B cell (primary cell): ENCODE measurements around the gene SLPI. TPM values are rescaled to one million over a fixed set of nuclear protein-coding genes. Genes with fewer than 3 reads are reported as not detected.

ENCODE experiments used
- ATAC-seq: fragments of 200-7000 bp; cut with Tn5 transposase; one replicate; pipeline ENCODE4 v1.10.0; 2021; ENCODE audit warnings: low read depth, mild to moderate bottlenecking, moderate number of reproducible peaks, moderate library complexity
- CTCF ChIA-PET: fragments of 350-600 bp; sonication (Branson Sonifier 250); formaldehyde crosslinking; loops from one replicate; lab custom pipeline; 2021; ENCODE audit warnings: antibody characterized with exemption, inconsistent platforms; lab: Charles Lee
- POLR2A ChIA-PET: fragments of 350-600 bp; sonication (Branson Sonifier 250); formaldehyde crosslinking; loops from one replicate; lab custom pipeline; 2021; ENCODE audit warnings: antibody characterized with exemption; lab: Charles Lee
- DNase-seq: peaks from one replicate; pipeline ENCODE4 v3.0.0; 2013
- H2AFZ ChIP-seq: 2 replicates; pipeline ENCODE4 v1.6.1; 2012; ENCODE audit warnings: mild to moderate bottlenecking, low read depth, low read length; ENCODE audit not compliant: insufficient read depth, poor library complexity, severe bottlenecking
- H3K27ac ChIP-seq, 2 donors: 1 replicate in 1 of 2; 2 replicates in 1 of 2; pipeline ENCODE4 v1.5.1; 2012 to 2013; ENCODE audit warnings: low read length in 2 of 2, mild to moderate bottlenecking in 2 of 2, moderate library complexity in 1 of 2
- H3K27me3 ChIP-seq, 4 experiments: fragments of 200-600 bp in 1 of 4; sonication (generic) in 1 of 4; replicated peaks in 1 of 4; 1 replicate in 2 of 4; 2 replicates in 2 of 4; pipeline versions ENCODE4 v1.6.1 to v1.7.0; 2013 to 2016; ENCODE audit warnings: low read length in 3 of 4, mild to moderate bottlenecking in 2 of 4, mixed read lengths in 1 of 4, moderate library complexity in 1 of 4; ENCODE audit not compliant: insufficient read depth in 4 of 4, control insufficient read depth in 3 of 4; ENCODE audit errors: control extremely low read depth in 1 of 4
- H3K36me3 ChIP-seq, 2 experiments: replicated peaks in 1 of 2; 1 replicate in 1 of 2; 2 replicates in 1 of 2; pipeline versions ENCODE4 v1.6.1 to v1.7.1; 2013; ENCODE audit warnings: low read length in 1 of 2; ENCODE audit not compliant: insufficient read depth in 2 of 2, control insufficient read depth in 1 of 2; ENCODE audit errors: control extremely low read depth in 1 of 2, extremely low read depth in 1 of 2
- H3K4me1 ChIP-seq, 2 donors: fragments of 200-600 bp in 1 of 2; sonication (generic) in 1 of 2; 1 replicate in 1 of 2; 2 replicates in 1 of 2; pipeline versions ENCODE4 v1.5.1 to v1.6.1; 2013 to 2017; ENCODE audit warnings: low read length in 2 of 2; ENCODE audit not compliant: control insufficient read depth in 2 of 2, insufficient read depth in 2 of 2
- H3K4me2 ChIP-seq: replicated peaks from 2 replicates; pipeline ENCODE3; 2012; ENCODE audit warnings: mild to moderate bottlenecking, low read depth, low read length; ENCODE audit not compliant: poor library complexity, severe bottlenecking
- H3K4me3 ChIP-seq, 5 experiments: fragments of 200-600 bp in 1 of 5; sonication (generic) in 1 of 5; 1 replicate in 3 of 5; 2 replicates in 2 of 5; pipeline versions ENCODE4 v1.5.1 to v1.7.0; 2011 to 2016; ENCODE audit warnings: low read length in 4 of 5, mild to moderate bottlenecking in 4 of 5, low read depth in 2 of 5, control low read depth in 1 of 5, moderate library complexity in 1 of 5; ENCODE audit not compliant: insufficient read depth in 1 of 5; ENCODE audit errors: control extremely low read depth in 1 of 5, extremely low read depth in 1 of 5
- H3K79me2 ChIP-seq: fragments of 200-600 bp; sonication (generic); one replicate; pipeline ENCODE4 v1.6.0; 2016; ENCODE audit warnings: low read length; ENCODE audit not compliant: control insufficient read depth, insufficient read depth
- H3K9ac ChIP-seq: fragments of 200-600 bp; sonication (generic); 2 replicates; pipeline ENCODE4 v1.6.1; 2017; ENCODE audit warnings: mild to moderate bottlenecking, low read length, moderate library complexity
- H3K9me3 ChIP-seq, 3 donors: one replicate each; pipeline versions ENCODE4 v1.6.1 to v1.7.1; 2013; ENCODE audit warnings: low read length in 2 of 3; ENCODE audit not compliant: control insufficient read depth in 2 of 3, insufficient read depth in 1 of 3; ENCODE audit errors: control extremely low read depth in 1 of 3
- H4K20me1 ChIP-seq: 2 replicates; pipeline ENCODE4 v1.6.0; 2012; ENCODE audit warnings: mild to moderate bottlenecking, low read length; ENCODE audit not compliant: insufficient read depth, control insufficient read depth, poor library complexity, severe bottlenecking
- H3K27ac Mint-ChIP-seq: one replicate; pipeline ENCODE4 v1.8.0; 2021; ENCODE audit warnings: mixed read lengths
- H3K27me3 Mint-ChIP-seq: one replicate; pipeline ENCODE4 v1.8.0; 2021; ENCODE audit warnings: mixed read lengths
- H3K4me1 Mint-ChIP-seq: one replicate; pipeline ENCODE4 v1.8.0; 2021; ENCODE audit warnings: mixed read lengths
- H3K4me3 Mint-ChIP-seq: one replicate; pipeline ENCODE4 v1.8.0; 2021; ENCODE audit warnings: mixed read lengths
- H3K9me3 Mint-ChIP-seq: one replicate; pipeline ENCODE4 v1.8.0; 2022; ENCODE audit warnings: mixed read lengths; ENCODE audit not compliant: insufficient read depth
- EZH2 ChIP-seq: IDR thresholded peaks from 2 replicates; pipeline ENCODE4 v1.6.1; 2012; ENCODE audit warnings: borderline replicate concordance, low read depth, mild to moderate bottlenecking, moderate library complexity, low read length; ENCODE audit not compliant: insufficient read depth, poor library complexity, severe bottlenecking
- WGBS: methylation state at CpG from one replicate; pipeline ENCODE4 v1.1.5; 2013; ENCODE audit warnings: missing lambda C conversion rate; ENCODE audit not compliant: insufficient coverage; 5-methylcytosine and 5-hydroxymethylcytosine counted together
- intact Hi-C: fragments of 100-400 bp; cut with micrococcal nuclease; formaldehyde crosslinking; loops from one replicate; pipeline ENCODE4 v1.10.0; 2022
- polyA plus RNA-seq: library from polyadenylated mRNA; depleted of rRNA; stranded (reverse); fragments of >200 nt; gene quantifications from 2 replicates; pipeline ENCODE4 v1.2.3, GENCODE V29; 2012
- total RNA-seq, 2 donors: library from RNA; stranded (reverse); fragments of 120-200 nt in 1 of 2; gene quantifications; 1 replicate in 1 of 2; 2 replicates in 1 of 2; pipeline versions ENCODE4 v1.2.3 to v1.2.4, GENCODE V29; 2013 to 2022
- TF ChIP-seq, protein P1 (sequence below): fragments of 200-600 bp; IDR thresholded peaks from one replicate; pipeline ENCODE4 v1.8.0; 2022; ENCODE audit warnings: antibody characterized with exemption, mild to moderate bottlenecking

SLPI gene
- total and polyA plus RNA-seq, 2 donors (not counting 1 experiment from before 2014, with no cell fraction given): not detected

DNA sequence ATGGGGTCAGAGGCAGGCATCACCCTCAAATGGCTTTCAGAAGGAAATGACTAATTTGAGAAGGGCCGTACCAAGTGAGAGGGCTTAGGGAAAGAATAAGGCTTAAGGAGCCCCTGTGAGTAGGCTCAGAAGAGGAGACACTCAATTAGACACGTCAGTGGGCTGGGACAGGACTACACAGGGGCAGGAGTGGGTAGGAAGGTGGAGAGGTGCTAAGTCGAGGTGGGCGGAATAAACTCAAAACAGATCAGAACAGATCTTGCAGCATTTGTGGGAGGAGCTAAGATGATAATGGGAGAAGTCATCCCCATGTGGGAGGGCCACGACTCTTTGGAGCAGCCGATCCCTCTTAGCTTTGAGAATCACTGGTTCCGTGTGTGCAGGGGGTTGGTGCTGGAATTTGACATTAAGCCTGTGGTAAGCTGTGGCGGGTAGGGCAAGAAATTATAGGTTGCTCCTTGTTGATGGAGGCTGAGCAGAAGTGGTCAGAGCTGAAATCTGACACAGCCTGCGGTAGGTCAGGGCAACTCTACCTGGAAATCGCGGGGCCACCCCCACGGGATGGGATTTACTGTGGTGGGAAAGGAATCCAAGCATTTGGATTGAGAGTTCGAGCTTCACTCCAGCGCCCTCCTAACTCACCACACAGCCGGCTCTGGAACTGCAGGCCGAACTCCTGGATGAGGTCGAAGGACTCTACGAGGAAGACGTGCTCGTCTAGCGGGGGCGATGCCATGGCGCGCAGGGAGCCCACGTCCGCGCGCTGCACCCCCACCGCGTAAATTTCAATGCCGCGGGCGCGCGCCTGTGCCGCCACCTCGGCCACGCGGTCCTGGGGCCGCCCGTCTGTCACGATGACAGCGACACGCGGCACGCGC, 49.5 kb upstream of the SLPI start:
- TF ChIP-seq EZH2: no peak
- TF ChIP-seq, protein P1, sequence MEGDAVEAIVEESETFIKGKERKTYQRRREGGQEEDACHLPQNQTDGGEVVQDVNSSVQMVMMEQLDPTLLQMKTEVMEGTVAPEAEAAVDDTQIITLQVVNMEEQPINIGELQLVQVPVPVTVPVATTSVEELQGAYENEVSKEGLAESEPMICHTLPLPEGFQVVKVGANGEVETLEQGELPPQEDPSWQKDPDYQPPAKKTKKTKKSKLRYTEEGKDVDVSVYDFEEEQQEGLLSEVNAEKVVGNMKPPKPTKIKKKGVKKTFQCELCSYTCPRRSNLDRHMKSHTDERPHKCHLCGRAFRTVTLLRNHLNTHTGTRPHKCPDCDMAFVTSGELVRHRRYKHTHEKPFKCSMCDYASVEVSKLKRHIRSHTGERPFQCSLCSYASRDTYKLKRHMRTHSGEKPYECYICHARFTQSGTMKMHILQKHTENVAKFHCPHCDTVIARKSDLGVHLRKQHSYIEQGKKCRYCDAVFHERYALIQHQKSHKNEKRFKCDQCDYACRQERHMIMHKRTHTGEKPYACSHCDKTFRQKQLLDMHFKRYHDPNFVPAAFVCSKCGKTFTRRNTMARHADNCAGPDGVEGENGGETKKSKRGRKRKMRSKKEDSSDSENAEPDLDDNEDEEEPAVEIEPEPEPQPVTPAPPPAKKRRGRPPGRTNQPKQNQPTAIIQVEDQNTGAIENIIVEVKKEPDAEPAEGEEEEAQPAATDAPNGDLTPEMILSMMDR: no peak
- peaks cover 54% of the 10 kb centered on the region for H3K27me3 Mint-ChIP-seq
- Histone ChIP-seq H3K27me3 (peaks cover 0 to 52% (median 5%) of the 10 kb centered on the region in 4 experiments), H3K36me3 (no peaks in the 10 kb centered on the region), H3K4me2 (no peak overlapping the region), H4K20me1 (no peaks in the 10 kb centered on the region), H3K4me1 (peaks cover 3 to 4% of the 10 kb centered on the region in 2 donors), H3K9ac (no peak overlapping the region), H3K79me2 (no peaks in the 10 kb centered on the region), H3K27ac (no peak overlapping the region), H3K4me3 (no peak overlapping the region), H2AFZ (no peak overlapping the region), H3K9me3 (peaks cover 0 to 4% (median 0%) of the 10 kb centered on the region in 3 donors)
- 50% methylated on average over 45 of the region's 47 CpGs for WGBS
- H3K9me3 Mint-ChIP-seq: no peaks in the 10 kb centered on the region
- ATAC-seq (no peak), DNase-seq (no peak)
- H3K27ac Mint-ChIP-seq: no peak overlapping the region
- ChIA-PET CTCF (interaction anchor here (1.3 to 5.8 kb wide), 4 partner anchors 8 to 467 kb away, joined by 5 to 52 read pairs (median 10); no protein-coding TSS in a partner anchor), POLR2A (interaction anchor here (0.6 kb wide), 1 partner anchor 208 kb away, joined by 4 read pairs; no protein-coding TSS in a partner anchor)
- no peaks in the 10 kb centered on the region for H3K4me1 Mint-ChIP-seq
- H3K4me3 Mint-ChIP-seq: no peak overlapping the region
- intact Hi-C loops: no loop called here

DNA sequence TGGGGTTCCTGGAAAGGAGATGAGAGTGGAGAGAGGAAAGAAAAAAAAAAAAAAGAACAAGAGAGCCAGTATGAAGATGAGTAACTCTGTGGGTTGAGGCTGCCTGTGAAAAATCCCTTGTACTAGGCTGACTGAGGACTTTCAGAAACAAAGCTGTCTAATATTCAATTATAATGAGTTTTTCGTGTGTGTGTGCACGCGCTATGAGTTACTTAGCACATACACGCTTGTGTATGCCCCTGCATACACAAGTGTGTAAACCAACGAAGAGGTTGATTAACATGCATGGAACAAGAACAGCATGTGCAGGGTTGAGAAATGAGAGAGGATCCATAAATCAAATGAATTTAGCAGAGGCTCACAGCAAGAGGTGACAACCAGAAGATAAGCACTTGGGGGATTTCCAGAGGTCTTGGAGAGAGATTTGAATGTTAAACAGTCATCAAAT, 47.5 kb upstream of the SLPI start:
- H3K4me3 ChIP-seq: no peak overlapping the region
- H3K27ac Mint-ChIP-seq: no peak overlapping the region
- ATAC-seq (no peak), DNase-seq (no peak)
- peaks cover 0 to 41% (median 6%) of the 10 kb centered on the region in 4 experiments for H3K27me3 ChIP-seq
- no peaks in the 10 kb centered on the region for H4K20me1 ChIP-seq
- H2AFZ ChIP-seq: no peak overlapping the region
- H3K9ac ChIP-seq: no peak overlapping the region
- ChIA-PET CTCF (interaction anchor here (0.8 to 5.8 kb wide), 3 partner anchors 9 to 11 kb away, joined by 3 to 52 read pairs (median 4); no protein-coding TSS in a partner anchor), POLR2A (no interaction called here)
- H3K4me1 Mint-ChIP-seq: no peaks in the 10 kb centered on the region
- no peaks in the 10 kb centered on the region for H3K36me3 ChIP-seq
- no peak for TF ChIP-seq EZH2
- TF ChIP-seq, protein P1: no peak
- H3K9me3 Mint-ChIP-seq: no peaks in the 10 kb centered on the region
- H3K4me1 ChIP-seq: peaks cover 3 to 4% of the 10 kb centered on the region in 2 donors
- no peak overlapping the region for H3K27ac ChIP-seq
- no peaks in the 10 kb centered on the region for H3K9me3 ChIP-seq
- 84% methylated on average over 5 of the region's 5 CpGs for WGBS
- intact Hi-C loops: no loop called here
- H3K4me3 Mint-ChIP-seq: no peak overlapping the region
- H3K79me2 ChIP-seq: no peaks in the 10 kb centered on the region
- H3K27me3 Mint-ChIP-seq: peaks cover 60% of the 10 kb centered on the region
- no peak overlapping the region for H3K4me2 ChIP-seq
